ENCODE results near the gene XPO6.

Gene XPO6

GRCh38 chr16:28205117-28205899, 6.5 kb downstream of the XPO6 start:
- H3K4me3 ChIP-seq (ENCODE audit: low read depth, low read length) = no peak overlapping the region
- in situ Hi-C loops (cut with HindIII; ENCODE audit: low sequenced_read_pairs) = no loop called here
- DNase-seq (ENCODE audit: low read depth) = no peak
- TF ChIP-seq, protein P1, sequence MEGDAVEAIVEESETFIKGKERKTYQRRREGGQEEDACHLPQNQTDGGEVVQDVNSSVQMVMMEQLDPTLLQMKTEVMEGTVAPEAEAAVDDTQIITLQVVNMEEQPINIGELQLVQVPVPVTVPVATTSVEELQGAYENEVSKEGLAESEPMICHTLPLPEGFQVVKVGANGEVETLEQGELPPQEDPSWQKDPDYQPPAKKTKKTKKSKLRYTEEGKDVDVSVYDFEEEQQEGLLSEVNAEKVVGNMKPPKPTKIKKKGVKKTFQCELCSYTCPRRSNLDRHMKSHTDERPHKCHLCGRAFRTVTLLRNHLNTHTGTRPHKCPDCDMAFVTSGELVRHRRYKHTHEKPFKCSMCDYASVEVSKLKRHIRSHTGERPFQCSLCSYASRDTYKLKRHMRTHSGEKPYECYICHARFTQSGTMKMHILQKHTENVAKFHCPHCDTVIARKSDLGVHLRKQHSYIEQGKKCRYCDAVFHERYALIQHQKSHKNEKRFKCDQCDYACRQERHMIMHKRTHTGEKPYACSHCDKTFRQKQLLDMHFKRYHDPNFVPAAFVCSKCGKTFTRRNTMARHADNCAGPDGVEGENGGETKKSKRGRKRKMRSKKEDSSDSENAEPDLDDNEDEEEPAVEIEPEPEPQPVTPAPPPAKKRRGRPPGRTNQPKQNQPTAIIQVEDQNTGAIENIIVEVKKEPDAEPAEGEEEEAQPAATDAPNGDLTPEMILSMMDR (IDR thresholded peaks at IDR 0.05; ENCODE audit: low read depth, low read length, missing control alignments) = no peak

GRCh38 chr16:28204622-28205021, 7.1 kb downstream of the XPO6 start:
- in situ Hi-C loops (cut with HindIII; ENCODE audit: low sequenced_read_pairs) = no loop called here
- no peak overlapping the region for H3K4me3 ChIP-seq (ENCODE audit: low read depth, low read length)
- DNase-seq (ENCODE audit: low read depth) = no peak
- TF ChIP-seq, protein P1 (IDR thresholded peaks at IDR 0.05; ENCODE audit: low read depth, low read length, missing control alignments) = no peak

- no peak for DNase-seq (ENCODE audit: low read depth)
- TF ChIP-seq, protein P1 (IDR thresholded peaks at IDR 0.05; ENCODE audit: low read depth, low read length, missing control alignments) = no peak
- in situ Hi-C loops (cut with HindIII; ENCODE audit: low sequenced_read_pairs) = no loop called here
- H3K4me3 ChIP-seq (ENCODE audit: low read depth, low read length) = no peak overlapping the region
Measured at GRCh38 chr16:28204204-28204603, 7.6 kb downstream of the XPO6 start.

DNA sequence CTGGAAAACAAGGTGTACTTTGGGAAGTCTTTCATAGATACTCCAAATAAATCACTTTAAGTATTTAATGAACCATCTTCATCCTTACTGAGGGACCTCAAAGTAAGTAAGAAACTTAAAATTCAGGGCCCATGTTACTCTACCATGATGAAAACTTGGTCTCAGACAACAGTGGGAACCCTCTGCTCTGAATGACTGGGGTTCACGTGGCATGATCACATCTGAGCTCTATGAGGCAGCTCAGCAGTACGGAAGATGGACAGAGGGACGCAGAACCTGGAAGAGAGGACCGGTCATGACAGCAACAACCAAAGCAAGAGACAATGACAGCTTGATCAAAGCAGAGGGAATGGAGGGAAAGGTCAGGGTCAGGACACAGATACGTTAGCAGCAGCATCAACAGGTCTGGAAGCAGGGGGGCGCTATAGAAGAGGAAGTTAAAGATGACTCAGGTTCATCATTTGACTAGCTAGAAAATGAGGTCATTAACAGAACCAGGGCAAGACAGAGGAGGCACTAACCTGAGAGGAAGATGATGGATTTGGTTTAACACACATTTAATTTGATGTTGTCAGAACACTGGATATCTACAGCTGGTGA, 9.5 kb downstream of the XPO6 start:
- in situ Hi-C loops (cut with HindIII; ENCODE audit: low sequenced_read_pairs) = no loop called here
- DNase-seq (ENCODE audit: low read depth) = no peak
- TF ChIP-seq, protein P1 (IDR thresholded peaks at IDR 0.05; ENCODE audit: low read depth, low read length, missing control alignments) = no peak
- no peak overlapping the region for H3K4me3 ChIP-seq (ENCODE audit: low read depth, low read length)

DNA sequence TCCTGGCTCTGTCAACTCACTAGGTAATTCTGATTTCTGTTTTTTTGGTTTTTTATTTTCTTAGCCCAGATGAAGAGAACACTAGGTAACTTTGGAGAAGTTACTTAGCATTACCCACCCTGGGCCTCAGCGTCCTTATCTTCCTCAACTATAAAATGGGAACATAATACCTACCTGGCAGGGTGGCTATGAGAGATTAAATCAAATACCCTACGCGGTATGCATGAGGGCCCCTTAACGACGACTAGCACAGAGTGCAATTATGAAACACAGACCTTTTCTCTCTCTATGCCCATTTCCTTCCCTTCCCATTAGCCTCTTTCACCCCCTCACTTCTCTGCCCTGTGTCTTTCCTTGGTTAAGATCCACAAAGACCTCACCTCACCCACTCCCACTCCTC, 11.1 kb downstream of the XPO6 start:
- in situ Hi-C loops (cut with HindIII; ENCODE audit: low sequenced_read_pairs) = no loop called here
- H3K4me3 ChIP-seq (ENCODE audit: low read depth, low read length) = no peak overlapping the region
- TF ChIP-seq, protein P1 (IDR thresholded peaks at IDR 0.05; ENCODE audit: low read depth, low read length, missing control alignments) = no peak
- no peak for DNase-seq (ENCODE audit: low read depth)

GRCh38 chr16:28196387-28196987, 15.3 kb downstream of the XPO6 start:
- H3K4me3 ChIP-seq (ENCODE audit: low read depth, low read length) = no peak overlapping the region
- DNase-seq (ENCODE audit: low read depth) = no peak
- in situ Hi-C loops (cut with HindIII; ENCODE audit: low sequenced_read_pairs) = loop anchor here (5.0 kb wide), 1 partner anchor 79 kb away; no protein-coding TSS in a partner anchor

More at GRCh38 chr16:28196387-28196987, 15.3 kb downstream of the XPO6 start:
- TF ChIP-seq, protein P1 (IDR thresholded peaks at IDR 0.05; ENCODE audit: low read depth, low read length, missing control alignments) = no peak

All from astrocyte of the cerebellum (primary cell).